GM21825 (cell line): ENCODE measurements around the gene OR5I1.
A peak's percentile ranks its signal among the peaks of the same experiment; 100 is the strongest.
"Not testable (repeated sequence)": the region's sequence is repeated elsewhere in the genome, so short reads cannot be mapped to it uniquely, and the experiment has no call there.

ENCODE experiments used
- ATAC-seq: cut with Tn5 transposase; IDR thresholded peaks from one replicate; pipeline ENCODE4 v1.9.1; 2021; ENCODE audit warnings: mild to moderate bottlenecking, moderate library complexity; ENCODE audit not compliant: unreplicated experiment

OR5I1 gene

DNA sequence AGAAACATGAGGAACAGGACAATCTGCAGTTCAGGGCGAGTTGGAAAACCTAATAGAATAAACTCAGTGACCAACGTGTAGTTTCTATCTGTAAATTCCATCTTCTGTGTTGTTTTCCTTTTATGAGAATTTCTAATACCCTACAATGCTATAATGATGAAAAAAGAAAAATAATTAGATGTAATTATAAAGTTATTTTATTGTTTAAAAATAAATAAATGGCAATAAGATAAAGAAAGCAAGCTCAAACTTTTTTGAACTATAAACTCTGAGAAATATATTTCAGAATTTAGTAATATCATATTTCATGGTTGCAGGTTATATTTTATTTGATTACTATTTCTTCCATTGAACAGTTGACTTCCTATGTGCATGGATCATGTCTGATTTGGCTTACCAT, at the start of gene OR5I1:
OR5I1 (minus strand) TSS at position 101 of the 400 bp plus-strand sequence; CDS start at position 101, 0 bp downstream.
- no peak for ATAC-seq

DNA sequence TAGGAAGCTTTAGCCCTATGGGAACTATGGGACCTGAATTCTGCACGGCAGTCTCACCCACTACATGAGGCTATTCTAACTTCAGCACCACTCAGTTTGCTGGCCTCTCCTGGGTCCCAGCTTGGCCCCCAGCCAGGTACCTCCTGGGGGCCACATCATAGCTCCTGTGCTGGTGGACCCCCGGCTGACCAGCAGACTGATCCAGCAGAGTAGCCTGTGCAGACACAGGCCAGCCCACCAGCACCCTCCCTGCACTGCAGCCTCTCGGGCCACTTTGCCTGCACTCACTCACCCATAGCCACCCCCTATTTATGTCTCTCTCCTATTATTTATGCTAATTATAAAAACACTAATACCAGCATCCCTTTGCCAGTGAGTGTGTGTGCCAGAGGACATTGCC, 34.7 kb upstream of the OR5I1 start:
- ATAC-seq = no peak

DNA sequence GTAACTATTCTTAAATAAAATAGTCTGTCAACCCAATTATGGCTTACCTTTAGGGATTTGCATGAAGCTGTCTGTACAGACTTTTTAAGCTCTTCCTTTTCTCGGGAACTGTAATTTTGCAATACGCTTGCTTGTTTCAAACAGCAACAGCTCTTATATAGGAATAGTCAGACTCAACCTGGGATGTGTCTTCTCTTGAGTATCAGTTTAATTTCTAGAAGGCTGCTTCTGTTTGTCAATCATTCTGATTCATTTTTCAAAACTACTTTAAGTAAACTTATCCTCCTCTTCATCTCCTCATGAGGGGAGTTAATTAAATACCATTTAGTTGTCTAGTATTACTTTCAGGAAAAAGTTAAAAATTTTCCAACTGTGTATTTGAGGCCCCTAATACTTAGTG, 33.6 kb upstream of the OR5I1 start, which contains the start of gene OR10AG1:
OR10AG1 (minus strand) TSS at position 101 of the 400 bp plus-strand sequence; CDS start at position 63, 38 bp downstream.
- no peak for ATAC-seq

DNA sequence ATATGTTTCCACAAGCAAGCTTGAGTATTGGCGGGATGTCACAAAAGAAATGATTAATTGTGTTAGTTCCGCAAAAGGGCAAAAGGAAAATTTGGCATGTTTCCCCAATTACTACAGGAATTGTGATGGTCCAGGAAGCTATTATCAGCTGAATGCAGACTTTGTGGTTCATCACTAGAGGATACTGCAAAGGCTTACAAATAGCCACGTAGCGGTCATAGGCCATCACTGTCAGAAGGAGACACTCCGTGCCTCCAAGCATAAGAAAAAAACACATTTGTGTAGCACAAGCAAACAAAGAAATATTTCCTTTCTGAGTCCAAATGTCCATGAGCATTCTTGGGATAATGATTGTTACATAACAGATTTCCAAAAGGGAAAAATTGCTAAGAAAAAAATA, 31.7 kb upstream of the OR5I1 start:
- no peak for ATAC-seq

DNA sequence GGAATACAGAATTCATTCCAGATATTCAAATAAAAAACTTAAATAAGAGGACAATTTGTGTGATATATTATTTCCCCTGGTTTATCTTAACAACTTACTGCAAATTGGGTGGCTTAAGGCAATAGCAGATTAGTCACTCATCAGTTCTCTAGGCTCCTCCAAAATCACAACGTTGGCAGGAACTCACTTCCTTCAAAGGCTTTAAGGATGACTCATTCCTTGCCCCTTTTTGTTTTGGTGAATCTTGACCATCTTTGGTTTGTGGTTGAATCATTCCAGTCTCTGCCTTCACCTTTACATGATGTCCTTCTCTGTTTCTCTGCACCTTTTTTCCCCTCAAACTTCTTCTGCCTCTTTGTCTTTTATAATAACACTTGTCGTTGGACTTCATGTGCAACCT, 30.2 kb upstream of the OR5I1 start:
- ATAC-seq = no peak

DNA sequence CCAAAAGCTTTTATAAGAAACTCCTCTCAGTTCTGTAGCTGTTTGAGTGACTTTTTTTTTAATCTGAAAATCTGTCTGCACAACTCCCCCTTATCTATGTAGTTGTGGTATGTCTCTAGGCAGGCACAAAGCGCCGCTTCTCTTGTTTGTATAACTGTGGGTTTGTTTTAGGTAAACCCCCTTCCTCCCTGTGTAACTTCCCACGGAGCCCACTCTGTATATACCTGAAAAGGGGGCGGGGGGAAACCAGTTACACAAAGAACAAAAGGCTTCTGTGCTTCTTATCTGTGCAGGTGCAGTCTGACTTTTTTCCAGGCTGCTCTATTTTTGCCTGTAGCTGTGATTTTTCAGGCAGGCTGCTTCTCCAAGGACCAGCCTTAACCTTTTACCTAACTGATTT, 20.3 kb upstream of the OR5I1 start:
- no peak for ATAC-seq

DNA sequence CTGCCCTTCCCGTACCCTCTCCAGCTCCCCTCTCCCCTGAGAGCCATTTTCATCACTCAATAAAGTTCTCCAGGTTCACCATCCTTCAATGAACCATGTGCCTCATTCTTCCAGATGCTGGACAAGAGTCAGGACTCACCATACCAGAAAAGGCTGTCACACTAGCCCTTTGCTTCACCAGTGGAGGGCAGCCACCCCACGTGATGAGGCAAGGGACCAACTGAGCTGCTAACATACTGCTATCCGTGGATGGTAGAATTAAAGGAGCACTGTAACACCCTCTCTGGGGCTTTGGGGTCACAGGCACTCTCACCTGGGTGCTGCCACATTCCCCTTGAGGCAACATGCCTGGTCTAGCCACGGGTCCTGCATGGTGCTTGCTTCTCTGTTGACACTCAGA, 13.1 kb upstream of the OR5I1 start:
- ATAC-seq = no peak

DNA sequence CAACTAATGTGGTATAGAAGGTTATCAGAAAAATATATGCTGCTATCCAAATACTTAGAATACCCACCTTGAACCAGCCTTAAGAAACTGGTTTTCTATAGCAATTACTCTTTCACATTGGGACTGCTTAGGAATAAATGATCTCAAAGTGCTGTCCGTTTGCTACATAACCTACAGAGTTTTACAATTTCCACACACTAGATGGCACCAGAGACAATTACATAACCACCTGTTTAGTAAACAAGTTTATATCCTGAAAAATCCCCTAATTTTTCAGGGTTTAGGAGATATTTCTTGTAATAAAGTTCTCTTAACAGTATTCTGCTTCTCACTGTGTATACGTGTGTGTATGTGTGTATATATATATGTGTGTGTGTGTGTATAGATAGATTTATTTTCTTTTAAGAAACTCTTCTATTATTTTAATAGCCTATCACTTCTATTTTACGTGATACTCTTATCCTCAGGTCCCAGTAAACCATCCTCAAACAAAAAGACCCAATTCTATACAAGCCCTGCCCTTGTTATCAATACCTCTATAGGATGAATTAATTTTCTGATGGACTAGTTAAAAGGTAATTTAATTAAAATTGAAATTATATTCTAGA, 6.7 kb upstream of the OR5I1 start:
- peak; percentile 55 for ATAC-seq

DNA sequence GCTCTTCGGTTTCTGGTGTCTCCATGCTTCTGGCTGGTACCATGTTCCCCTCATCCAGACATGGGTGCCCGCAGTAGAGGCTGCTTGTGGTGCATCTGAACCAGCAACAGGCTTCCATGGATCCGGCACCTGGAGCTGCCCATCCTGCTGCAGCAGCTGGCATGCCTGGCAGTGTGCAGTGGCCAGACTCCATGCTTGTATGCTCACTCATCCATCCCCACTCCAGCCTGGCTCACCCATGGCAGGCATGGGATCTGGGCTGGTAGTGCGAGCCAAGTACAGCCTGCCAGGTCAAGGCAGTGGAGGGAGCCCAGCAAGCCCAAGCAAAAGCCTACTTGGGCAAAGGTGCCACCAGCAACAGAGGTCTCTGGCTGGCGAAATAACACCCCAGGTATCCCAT, 15.7 kb downstream of the OR5I1 start:
- no peak for ATAC-seq

DNA sequence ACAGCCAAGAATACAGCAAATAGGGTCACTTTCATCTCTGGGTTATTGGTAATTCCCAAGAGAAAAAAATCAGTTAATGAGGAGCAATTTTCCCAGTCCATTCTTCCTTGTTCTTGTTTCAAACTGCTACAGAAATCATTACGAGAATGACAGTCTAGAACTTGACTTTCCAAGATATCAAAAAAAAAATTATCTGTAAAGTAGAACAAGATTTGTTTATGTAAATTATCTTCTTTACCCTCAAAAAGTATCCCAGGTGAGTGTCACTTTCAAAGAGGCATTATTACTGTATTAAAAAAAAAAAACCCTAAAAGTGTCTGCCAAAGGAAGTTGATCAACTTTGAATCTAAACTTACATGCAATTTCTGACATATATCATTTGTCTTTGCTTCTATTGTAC, 21.7 kb downstream of the OR5I1 start, which contains the start of gene OR5W2:
OR5W2 (minus strand) TSS at position 101 of the 400 bp plus-strand sequence; CDS start at position 101, 0 bp downstream.
- no peak for ATAC-seq

DNA sequence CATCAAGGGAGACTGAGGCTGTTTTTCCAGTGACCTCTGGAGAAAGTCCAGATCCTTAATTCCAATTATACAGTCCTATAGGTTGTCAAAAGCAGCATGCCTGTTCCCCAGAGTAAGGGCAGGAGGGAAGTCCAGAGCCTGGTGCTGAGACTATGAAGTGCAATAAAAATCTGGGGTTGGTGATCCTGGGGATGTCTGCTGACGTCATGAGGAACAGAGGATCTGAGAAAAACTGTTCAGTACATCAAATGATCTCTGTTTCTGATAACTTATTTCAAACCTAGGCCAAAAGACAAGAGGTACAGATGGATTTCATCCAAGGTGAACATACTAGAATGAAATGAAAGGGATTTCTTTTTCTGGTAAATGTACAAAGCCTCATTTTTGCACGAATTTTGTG, 33.9 kb downstream of the OR5I1 start:
- no peak for ATAC-seq

DNA sequence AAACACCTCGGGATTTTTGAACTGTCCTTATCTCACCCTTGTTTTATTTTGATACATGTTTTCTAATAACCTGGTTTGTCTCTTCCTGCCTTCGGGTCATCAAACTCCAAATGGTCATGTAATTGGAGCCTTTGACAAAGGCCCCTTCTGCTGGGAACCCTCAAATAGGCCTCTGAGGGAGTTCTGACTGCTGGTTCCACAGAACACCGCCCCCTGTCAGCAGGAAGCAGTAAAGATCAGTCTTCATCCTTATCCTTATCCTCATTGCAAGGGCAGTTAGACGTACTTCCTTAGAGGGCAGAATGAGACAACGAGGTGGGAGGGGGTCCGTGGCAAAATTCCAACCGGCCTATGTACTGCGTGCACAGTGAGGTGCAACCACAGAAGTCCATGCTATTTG, 41.0 kb downstream of the OR5I1 start:
- no peak for ATAC-seq

DNA sequence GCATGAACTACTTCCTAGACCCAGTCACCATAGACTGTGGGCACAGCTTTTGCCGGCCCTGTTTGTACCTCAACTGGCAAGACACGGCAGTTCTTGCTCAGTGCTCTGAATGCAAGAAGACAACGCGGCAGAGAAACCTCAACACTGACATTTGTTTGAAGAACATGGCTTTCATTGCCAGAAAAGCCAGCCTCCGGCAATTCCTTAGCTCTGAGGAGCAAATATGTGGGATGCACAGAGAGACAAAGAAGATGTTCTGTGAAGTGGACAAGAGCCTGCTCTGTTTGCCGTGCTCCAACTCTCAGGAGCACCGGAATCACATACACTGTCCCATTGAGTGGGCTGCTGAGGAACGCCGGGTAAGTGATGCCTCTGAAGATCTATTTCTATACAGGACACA, 50.7 kb downstream of the OR5I1 start:
- ATAC-seq = not testable (repeated sequence)
